Chondrocyte (in vitro differentiated cells): ENCODE results near the gene NCOA1. TPM values are rescaled to one million over a fixed set of nuclear protein-coding genes. Genes with fewer than 3 reads are reported as not detected.

Source experiments
- DNase-seq: peaks from one replicate; pipeline ENCODE4 v3.0.0; 2021; ENCODE audit warnings: mixed read lengths, low spot score
- H3K27ac Mint-ChIP-seq: one replicate; pipeline ENCODE4 v1.8.0; 2021; ENCODE audit warnings: mild to moderate bottlenecking, moderate library complexity, mixed read lengths; ENCODE audit not compliant: unreplicated experiment
- H3K27me3 Mint-ChIP-seq: 2 replicates; pipeline ENCODE4 v1.8.0; 2021; ENCODE audit warnings: low read depth, mixed read lengths
- H3K36me3 Mint-ChIP-seq: 2 replicates; pipeline ENCODE4 v1.8.0; 2021; ENCODE audit warnings: low read depth, mixed read lengths
- H3K4me1 Mint-ChIP-seq: 2 replicates; pipeline ENCODE4 v1.8.0; 2021; ENCODE audit warnings: low read depth, mild to moderate bottlenecking, mixed read lengths
- H3K4me3 Mint-ChIP-seq: one replicate; pipeline ENCODE4 v1.8.0; 2021; ENCODE audit warnings: mild to moderate bottlenecking, moderate library complexity, mixed read lengths; ENCODE audit not compliant: unreplicated experiment
- H3K9me3 Mint-ChIP-seq: 2 replicates; pipeline ENCODE4 v1.8.0; 2021; ENCODE audit warnings: low read depth, mixed read lengths
- CTCF ChIP-seq: fragments of 200-600 bp; sonication (generic); IDR thresholded peaks from 2 replicates; pipeline ENCODE4 v1.5.0; 2021; ENCODE audit warnings: antibody characterized with exemption, mild to moderate bottlenecking, moderate library complexity
- total RNA-seq: library from RNA; stranded (reverse); gene quantifications from 3 replicates; pipeline ENCODE4 v1.2.1, GENCODE V29; 2021

The NCOA1 gene
- total RNA-seq, 1 donor from 2014 or later = 20.3 TPM

DNA sequence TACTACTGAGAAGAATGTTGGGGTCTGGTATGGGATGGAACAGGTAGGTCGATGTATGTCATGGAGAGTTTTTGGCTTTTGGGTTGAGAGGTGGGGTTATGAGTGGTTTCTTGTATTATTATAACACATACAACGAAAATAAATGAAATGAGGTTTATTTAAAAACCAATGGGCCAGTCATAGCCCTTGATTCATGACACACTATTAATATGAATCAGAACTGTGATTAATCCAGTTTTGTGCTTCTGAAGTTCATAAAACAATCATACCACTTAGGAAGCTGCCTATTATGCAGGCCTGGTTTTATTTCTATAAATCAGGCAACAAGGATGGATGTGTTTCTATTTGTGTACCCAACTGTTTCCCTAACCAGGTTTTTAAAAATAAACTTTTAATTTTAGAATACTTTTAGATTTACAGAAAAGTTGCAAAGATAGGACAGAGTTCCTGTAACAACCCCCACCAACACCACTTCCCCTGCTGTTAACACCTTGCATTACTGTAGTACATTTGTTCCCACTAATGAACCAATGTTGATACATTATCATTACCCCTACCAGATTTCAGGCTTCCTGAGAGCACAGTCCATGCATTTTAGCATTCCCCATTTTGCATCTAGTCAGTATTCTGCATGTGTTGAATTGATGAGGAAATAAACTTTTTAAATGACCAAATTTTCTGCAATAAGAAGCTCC, 37.5 kb upstream of the NCOA1 start:
- no peak for DNase-seq
- H3K27me3 Mint-ChIP-seq = peaks cover 2% of the 10 kb centered on the region
- peaks cover 1% of the 10 kb centered on the region for H3K36me3 Mint-ChIP-seq
- H3K4me3 Mint-ChIP-seq = no peak overlapping the region
- peaks cover 10% of the 10 kb centered on the region for H3K9me3 Mint-ChIP-seq
- no peak overlapping the region for H3K27ac Mint-ChIP-seq
- H3K4me1 Mint-ChIP-seq = peaks cover 11% of the 10 kb centered on the region
- TF ChIP-seq CTCF = no peak

DNA sequence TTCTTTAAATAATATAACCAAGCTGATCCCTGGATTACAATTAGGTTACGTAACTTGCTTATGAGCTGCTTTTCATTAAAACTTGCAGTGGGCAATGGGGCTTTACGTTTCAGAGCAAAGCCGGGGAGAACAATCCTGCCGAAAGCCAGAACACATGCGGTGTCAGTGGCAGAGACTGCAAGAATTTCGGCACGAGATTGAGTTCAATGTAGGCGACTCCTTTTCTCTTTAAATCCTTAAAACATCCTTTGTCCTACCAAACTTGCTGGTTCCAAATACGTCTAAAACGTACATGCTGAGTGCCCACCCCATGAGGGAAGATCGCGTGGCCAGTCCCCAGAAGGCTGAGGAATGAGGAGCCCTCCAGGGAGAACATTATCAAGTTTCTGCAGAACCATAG, 36.8 kb upstream of the NCOA1 start:
- no peak overlapping the region for H3K4me3 Mint-ChIP-seq
- peaks cover 11% of the 10 kb centered on the region for H3K4me1 Mint-ChIP-seq
- TF ChIP-seq CTCF = no peak
- no peaks in the 10 kb centered on the region for H3K36me3 Mint-ChIP-seq
- no peak overlapping the region for H3K27ac Mint-ChIP-seq
- H3K9me3 Mint-ChIP-seq = peaks cover 9% of the 10 kb centered on the region
- peaks cover 2% of the 10 kb centered on the region for H3K27me3 Mint-ChIP-seq
- DNase-seq = no peak

GRCh38 chr2:24456599-24457556, 34.2 kb upstream of the NCOA1 start:
- DNase-seq = no peak
- H3K27me3 Mint-ChIP-seq = peaks cover 2% of the 10 kb centered on the region
- H3K27ac Mint-ChIP-seq = no peak overlapping the region

DNA sequence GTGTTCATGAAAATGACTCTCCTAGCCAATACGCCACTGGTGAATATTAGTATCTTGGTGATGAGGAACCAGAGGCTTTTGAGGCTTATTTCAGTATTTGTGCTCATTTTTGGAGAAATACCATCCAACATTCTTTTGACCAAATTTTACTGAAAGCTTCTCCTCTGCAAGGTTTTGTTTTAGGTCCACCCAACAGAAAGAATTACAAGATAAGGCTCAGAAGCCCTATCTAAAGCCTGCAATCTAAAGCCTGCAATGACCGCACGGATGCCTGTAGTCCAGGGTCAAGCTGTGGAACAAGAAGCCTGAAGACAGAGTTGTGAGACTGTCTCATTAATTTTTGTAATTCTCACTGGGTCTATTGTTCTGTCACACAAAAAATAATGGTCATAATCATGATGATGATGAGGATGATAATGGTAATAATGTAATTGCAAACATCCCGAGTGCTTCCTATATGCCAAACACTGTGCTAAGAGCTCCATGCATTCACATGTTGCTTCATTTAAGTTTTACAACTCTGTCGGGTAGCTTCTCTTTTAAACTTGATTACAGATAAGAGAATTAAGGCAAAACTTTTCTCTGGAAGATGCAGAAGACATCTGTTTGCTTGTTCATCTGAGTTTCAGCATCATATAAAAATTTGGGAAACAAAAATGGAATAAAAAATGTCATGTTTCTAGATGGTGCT, 33.2 kb upstream of the NCOA1 start:
- DNase-seq = no peak
- H3K4me1 Mint-ChIP-seq = peaks cover 11% of the 10 kb centered on the region
- H3K4me3 Mint-ChIP-seq = no peak overlapping the region
- no peak for TF ChIP-seq CTCF
- no peaks in the 10 kb centered on the region for H3K36me3 Mint-ChIP-seq
- peaks cover 4% of the 10 kb centered on the region for H3K27me3 Mint-ChIP-seq
- H3K27ac Mint-ChIP-seq = no peak overlapping the region
- no peaks in the 10 kb centered on the region for H3K9me3 Mint-ChIP-seq

More at GRCh38 chr2:24456599-24457556, 34.2 kb upstream of the NCOA1 start:
- TF ChIP-seq CTCF = no peak
- Mint-ChIP-seq H3K36me3 (no peaks in the 10 kb centered on the region), H3K4me3 (no peak overlapping the region), H3K4me1 (peaks cover 11% of the 10 kb centered on the region), H3K9me3 (no peaks in the 10 kb centered on the region)
